Renal pelvis (tissue), 4 donors: ENCODE measurements around the gene STK32C. TPM values are rescaled to one million over a fixed set of nuclear protein-coding genes. Genes with fewer than 3 reads are reported as not detected.
"Not testable (repeated sequence)": the region's sequence is repeated elsewhere in the genome, so short reads cannot be mapped to it uniquely, and the experiment has no call there.

Source experiments
- DNase-seq: peaks from one replicate; pipeline ENCODE4 v3.0.0-alpha.2; 2013
- polyA plus RNA-seq, 3 donors: library from polyadenylated mRNA; unstranded; fragments of 120-200 nt; gene quantifications; one replicate each; pipeline ENCODE4 v1.2.1, GENCODE V29; 2013; ENCODE audit not compliant: insufficient read length in 3 of 3

Gene STK32C
- polyA plus RNA-seq, 3 donors = 11.6 to 15.4 (median 12.4) TPM

- no peak for DNase-seq
These were observed 34.0 kb upstream of the STK32C start for GRCh38 chr10:132341781-132342180.

GRCh38 chr10:132341017-132341416 lies 33.3 kb upstream of the STK32C start:
- DNase-seq = no peak

- no peak for DNase-seq
These were observed 31.5 kb upstream of the STK32C start for GRCh38 chr10:132339276-132339675.

- no peak for DNase-seq
These were observed 31.1 kb upstream of the STK32C start for GRCh38 chr10:132338876-132339275.

GRCh38 chr10:132337854-132338253 lies 30.1 kb upstream of the STK32C start:
- DNase-seq = not testable (repeated sequence)

- DNase-seq = no peak
These were observed 29.2 kb upstream of the STK32C start for GRCh38 chr10:132336919-132337407.

GRCh38 chr10:132336064-132336746 lies 28.5 kb upstream of the STK32C start:
- DNase-seq = no peak

- DNase-seq = no peak
These were observed 27.7 kb upstream of the STK32C start for GRCh38 chr10:132335189-132336063.

GRCh38 chr10:132334631-132335188 lies 27.0 kb upstream of the STK32C start:
- no peak for DNase-seq

GRCh38 chr10:132333386-132333785 lies 25.6 kb upstream of the STK32C start:
- DNase-seq = no peak

GRCh38 chr10:132332433-132332754 lies 24.6 kb upstream of the STK32C start:
- DNase-seq = no peak

GRCh38 chr10:132331601-132332432 lies 24.1 kb upstream of the STK32C start, which contains the start of gene LRRC27:
Gene LRRC27, plus strand, starts transcription at chr10:132332193. Its CDS starts 1,332 bp downstream, at chr10:132333525.
- peak; percentile 98 for DNase-seq

GRCh38 chr10:132330486-132330833 lies 22.7 kb upstream of the STK32C start:
- no peak for DNase-seq

- peak; percentile 58 for DNase-seq
These were observed 22.1 kb upstream of the STK32C start for GRCh38 chr10:132329565-132330485.

GRCh38 chr10:132328738-132329137 lies 21.0 kb upstream of the STK32C start:
- no peak for DNase-seq

GRCh38 chr10:132328106-132328505 lies 20.4 kb upstream of the STK32C start:
- no peak for DNase-seq

- DNase-seq = no peak
These were observed 19.2 kb upstream of the STK32C start for GRCh38 chr10:132326925-132327324.

- DNase-seq = no peak
These were observed 18.7 kb upstream of the STK32C start for GRCh38 chr10:132326344-132326889.

- no peak for DNase-seq
These were observed 16.4 kb upstream of the STK32C start for GRCh38 chr10:132324186-132324585.

GRCh38 chr10:132322586-132323048 lies 14.9 kb upstream of the STK32C start:
- DNase-seq = no peak
